SK-N-SH treated with all-trans-retinoic acid at 6 μM for 48 hours (cell line): ENCODE results near the gene TMEM62.
A peak's percentile ranks its signal among the peaks of the same experiment; 100 is the strongest.

Experiments used
- ATAC-seq: fragments of 200-7000 bp; cut with Tn5 transposase; 3 replicates; pipeline ENCODE4 v1.9.1; 2020; ENCODE audit warnings: mild to moderate bottlenecking, moderate library complexity
- CREB5 ChIP-seq: fragments of 250-450 bp; sonication (Bioruptor Pico); IDR thresholded peaks from 2 replicates; pipeline ENCODE4 v1.5.1; 2020; ENCODE audit warnings: low read depth, mild to moderate bottlenecking, moderate library complexity
- CSRNP3 ChIP-seq: fragments of 250-450 bp; sonication (Bioruptor Pico); IDR thresholded peaks from 2 replicates; pipeline ENCODE4 v1.5.1; 2021; ENCODE audit warnings: mild to moderate bottlenecking, moderate library complexity
- ESRRG ChIP-seq: fragments of 250-450 bp; sonication (Bioruptor Pico); IDR thresholded peaks from 2 replicates; pipeline ENCODE4 v1.6.1; 2021; ENCODE audit warnings: mild to moderate bottlenecking
- GLIS3 ChIP-seq: fragments of 250-450 bp; sonication (Bioruptor Pico); IDR thresholded peaks from 2 replicates; pipeline ENCODE4 v1.5.0; 2020; ENCODE audit warnings: mild to moderate bottlenecking, moderate library complexity
- PATZ1 ChIP-seq: fragments of 250-450 bp; sonication (Bioruptor Pico); IDR thresholded peaks from 2 replicates; pipeline ENCODE4 v1.8.0; 2020; ENCODE audit warnings: mild to moderate bottlenecking, moderate library complexity, borderline replicate concordance
- PPARA ChIP-seq: fragments of 250-450 bp; sonication (Bioruptor Pico); IDR thresholded peaks from 2 replicates; pipeline ENCODE4 v1.5.0; 2020; ENCODE audit warnings: mild to moderate bottlenecking, borderline replicate concordance
- RARB ChIP-seq: fragments of 250-450 bp; sonication (Bioruptor Pico); IDR thresholded peaks from 2 replicates; pipeline ENCODE4 v1.8.0; 2021; ENCODE audit warnings: mild to moderate bottlenecking, moderate library complexity
- TCF4 ChIP-seq: fragments of 250-450 bp; sonication (Bioruptor Pico); IDR thresholded peaks from 2 replicates; pipeline ENCODE4 v1.8.0; 2021; ENCODE audit warnings: mild to moderate bottlenecking, moderate library complexity, borderline replicate concordance
- TOX ChIP-seq: fragments of 250-450 bp; sonication (Bioruptor Pico); IDR thresholded peaks from 2 replicates; pipeline ENCODE4 v1.8.0; 2021; ENCODE audit warnings: mild to moderate bottlenecking, moderate library complexity, borderline replicate concordance
- ZC3H10 ChIP-seq: fragments of 250-450 bp; sonication (Bioruptor Pico); IDR thresholded peaks from 2 replicates; pipeline ENCODE4 v1.5.1; 2021; ENCODE audit warnings: mild to moderate bottlenecking, moderate library complexity
- ZFP3 ChIP-seq: fragments of 250-450 bp; sonication (Bioruptor Pico); IDR thresholded peaks from 2 replicates; pipeline ENCODE4 v1.5.0; 2020; ENCODE audit warnings: mild to moderate bottlenecking, moderate library complexity
- ZFP30 ChIP-seq: fragments of 450-650 bp; formaldehyde crosslinking; IDR thresholded peaks from 2 replicates; pipeline ENCODE4 v1.5.0; 2022; ENCODE audit warnings: mild to moderate bottlenecking, moderate library complexity
- ZNF70 ChIP-seq: fragments of 450-650 bp; formaldehyde crosslinking; IDR thresholded peaks from 2 replicates; pipeline ENCODE4 v1.5.0; 2020; ENCODE audit warnings: mild to moderate bottlenecking, moderate library complexity
- ZNF8 ChIP-seq: fragments of 450-650 bp; formaldehyde crosslinking; IDR thresholded peaks from 2 replicates; pipeline ENCODE4 v1.5.0; 2020; ENCODE audit warnings: mild to moderate bottlenecking, moderate library complexity
- TF ChIP-seq, protein P1 (sequence below): fragments of 250-450 bp; sonication (Bioruptor Pico); IDR thresholded peaks from 2 replicates; pipeline ENCODE4 v1.5.0; 2020; ENCODE audit warnings: mild to moderate bottlenecking, moderate library complexity

Gene TMEM62

GRCh38 chr15:43183270-43183669, 49.9 kb downstream of the TMEM62 start:
- TF ChIP-seq CSRNP3 (CRISPR knock-in tag) = no peak
- no peak for TF ChIP-seq GLIS3 (CRISPR knock-in tag)
- TF ChIP-seq ESRRG (CRISPR knock-in tag) = no peak
- TF ChIP-seq ZFP30 (CRISPR knock-in tag) = no peak
- TF ChIP-seq RARB = no peak
- no peak for TF ChIP-seq ZC3H10
- no peak for TF ChIP-seq ZFP3 (CRISPR knock-in tag)
- no peak for TF ChIP-seq PATZ1 (CRISPR knock-in tag)
- TF ChIP-seq ZNF8 = no peak
- no peak for TF ChIP-seq ZNF70
- TF ChIP-seq CREB5 (CRISPR knock-in tag) = no peak
- TF ChIP-seq, protein P1, sequence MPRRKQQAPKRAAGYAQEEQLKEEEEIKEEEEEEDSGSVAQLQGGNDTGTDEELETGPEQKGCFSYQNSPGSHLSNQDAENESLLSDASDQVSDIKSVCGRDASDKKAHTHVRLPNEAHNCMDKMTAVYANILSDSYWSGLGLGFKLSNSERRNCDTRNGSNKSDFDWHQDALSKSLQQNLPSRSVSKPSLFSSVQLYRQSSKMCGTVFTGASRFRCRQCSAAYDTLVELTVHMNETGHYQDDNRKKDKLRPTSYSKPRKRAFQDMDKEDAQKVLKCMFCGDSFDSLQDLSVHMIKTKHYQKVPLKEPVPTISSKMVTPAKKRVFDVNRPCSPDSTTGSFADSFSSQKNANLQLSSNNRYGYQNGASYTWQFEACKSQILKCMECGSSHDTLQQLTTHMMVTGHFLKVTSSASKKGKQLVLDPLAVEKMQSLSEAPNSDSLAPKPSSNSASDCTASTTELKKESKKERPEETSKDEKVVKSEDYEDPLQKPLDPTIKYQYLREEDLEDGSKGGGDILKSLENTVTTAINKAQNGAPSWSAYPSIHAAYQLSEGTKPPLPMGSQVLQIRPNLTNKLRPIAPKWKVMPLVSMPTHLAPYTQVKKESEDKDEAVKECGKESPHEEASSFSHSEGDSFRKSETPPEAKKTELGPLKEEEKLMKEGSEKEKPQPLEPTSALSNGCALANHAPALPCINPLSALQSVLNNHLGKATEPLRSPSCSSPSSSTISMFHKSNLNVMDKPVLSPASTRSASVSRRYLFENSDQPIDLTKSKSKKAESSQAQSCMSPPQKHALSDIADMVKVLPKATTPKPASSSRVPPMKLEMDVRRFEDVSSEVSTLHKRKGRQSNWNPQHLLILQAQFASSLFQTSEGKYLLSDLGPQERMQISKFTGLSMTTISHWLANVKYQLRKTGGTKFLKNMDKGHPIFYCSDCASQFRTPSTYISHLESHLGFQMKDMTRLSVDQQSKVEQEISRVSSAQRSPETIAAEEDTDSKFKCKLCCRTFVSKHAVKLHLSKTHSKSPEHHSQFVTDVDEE (CRISPR knock-in tag) = no peak
- TF ChIP-seq, all 23 proteins: peak for 0

GRCh38 chr15:43184407-43185124, 51.2 kb downstream of the TMEM62 start:
- TF ChIP-seq CSRNP3 (CRISPR knock-in tag) (no peak), TCF4 (CRISPR knock-in tag) (no peak), ESRRG (CRISPR knock-in tag) (no peak)
- ATAC-seq = no peak; the same call in 2 of the 3 replicates

More at GRCh38 chr15:43183270-43183669, 49.9 kb downstream of the TMEM62 start:
- no peak for ATAC-seq

GRCh38 chr15:43185157-43186002, 52.0 kb downstream of the TMEM62 start, which contains the start of gene CCNDBP1:
CCNDBP1 (plus strand) TSS chr15:43185403; CDS start chr15:43185499, 96 bp downstream.
- peak; percentile 98 for ATAC-seq
- TF ChIP-seq CREB5 (CRISPR knock-in tag) = no peak
- TF ChIP-seq ZFP3 (CRISPR knock-in tag) = 0 out of 2 replicates have a peak, but pooled peaks have one; percentile 11
- no peak for TF ChIP-seq PPARA (CRISPR knock-in tag)
- TF ChIP-seq TOX = no peak
